Neural cell (in vitro differentiated cells): ENCODE measurements around the gene PIK3C2A.

ENCODE experiments used
- CTCF ChIP-seq: fragments of 450-650 bp; IDR thresholded peaks from 2 replicates; pipeline ENCODE4 v1.5.1; 2014; ENCODE audit warnings: antibody characterized with exemption, mild to moderate bottlenecking, moderate library complexity; ENCODE audit not compliant: poor library complexity, severe bottlenecking
- EZH2 ChIP-seq: fragments of 200-600, 300-800 bp; shearing (Covaris generic), sonication (generic); IDR thresholded peaks from 2 replicates; pipeline ENCODE4 v1.6.1; 2014; ENCODE audit warnings: antibody characterized with exemption, low read length, borderline replicate concordance, mild to moderate bottlenecking; ENCODE audit not compliant: insufficient read depth, poor library complexity, severe bottlenecking
- POLR2AphosphoS5 ChIP-seq: IDR thresholded peaks from 2 replicates; pipeline ENCODE4 v1.6.1; 2012
- REST ChIP-seq: IDR thresholded peaks from 2 replicates; pipeline ENCODE4 v1.6.1; 2012; ENCODE audit warnings: borderline replicate concordance
- TAF1 ChIP-seq: IDR thresholded peaks from 2 replicates; pipeline ENCODE4 v1.6.1; 2012; ENCODE audit warnings: low read depth

GRCh38 chr11:17240780-17241179, 33.0 kb upstream of the PIK3C2A start:
- TF ChIP-seq CTCF (no peak), TAF1 (no peak), EZH2 (no peak), POLR2AphosphoS5 (no peak), REST (no peak)
